NCI-H226 (cell line): ENCODE results near the gene SLC9A1.

Experiments
- DNase-seq: peaks from one replicate; pipeline ENCODE4 v3.0.0-alpha.2; 2015

The SLC9A1 gene

DNA sequence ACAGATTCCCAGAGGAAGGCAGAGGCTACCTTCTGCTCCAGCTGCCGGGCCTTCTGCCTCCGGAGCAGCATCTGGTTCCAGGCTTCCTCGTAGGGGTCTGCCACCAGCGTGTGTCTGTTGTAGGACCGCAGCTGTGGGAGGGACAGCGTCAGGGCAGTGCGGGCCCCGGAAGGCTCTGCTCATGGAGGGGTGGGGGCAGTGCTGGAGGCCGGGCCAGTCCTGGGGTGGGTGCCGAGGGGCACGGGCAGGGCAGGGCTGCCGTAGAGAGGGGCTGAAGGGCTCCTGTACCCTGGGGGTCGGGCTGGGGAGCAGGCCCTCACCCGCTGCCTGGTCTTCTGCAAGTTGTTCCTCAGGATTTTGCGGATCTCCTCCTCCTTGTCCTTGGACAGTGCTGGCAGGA lies 53.2 kb downstream of the SLC9A1 start:
- no peak for DNase-seq

DNA sequence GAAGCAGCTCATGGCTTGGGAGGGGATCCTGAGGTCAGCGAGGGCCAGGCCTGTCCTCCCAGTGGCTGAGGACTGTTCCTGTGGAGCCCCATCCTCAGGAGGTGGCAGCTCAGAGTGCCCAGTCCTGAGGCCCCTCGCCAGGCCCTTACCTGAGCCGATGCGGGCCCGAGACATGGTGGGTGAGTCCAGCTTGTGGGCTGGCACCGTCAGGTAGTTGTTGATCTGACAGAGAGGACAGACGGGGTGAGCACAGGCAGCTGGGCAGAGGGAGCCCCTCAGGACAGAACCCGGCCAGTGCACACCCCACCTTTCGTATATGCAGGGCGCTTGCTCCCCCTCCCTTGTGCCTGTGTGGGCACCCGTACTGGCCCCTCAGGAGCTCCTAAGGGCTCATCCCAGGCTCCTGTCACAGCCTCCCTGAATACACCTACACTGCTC lies 53.9 kb downstream of the SLC9A1 start:
- no peak for DNase-seq

DNA sequence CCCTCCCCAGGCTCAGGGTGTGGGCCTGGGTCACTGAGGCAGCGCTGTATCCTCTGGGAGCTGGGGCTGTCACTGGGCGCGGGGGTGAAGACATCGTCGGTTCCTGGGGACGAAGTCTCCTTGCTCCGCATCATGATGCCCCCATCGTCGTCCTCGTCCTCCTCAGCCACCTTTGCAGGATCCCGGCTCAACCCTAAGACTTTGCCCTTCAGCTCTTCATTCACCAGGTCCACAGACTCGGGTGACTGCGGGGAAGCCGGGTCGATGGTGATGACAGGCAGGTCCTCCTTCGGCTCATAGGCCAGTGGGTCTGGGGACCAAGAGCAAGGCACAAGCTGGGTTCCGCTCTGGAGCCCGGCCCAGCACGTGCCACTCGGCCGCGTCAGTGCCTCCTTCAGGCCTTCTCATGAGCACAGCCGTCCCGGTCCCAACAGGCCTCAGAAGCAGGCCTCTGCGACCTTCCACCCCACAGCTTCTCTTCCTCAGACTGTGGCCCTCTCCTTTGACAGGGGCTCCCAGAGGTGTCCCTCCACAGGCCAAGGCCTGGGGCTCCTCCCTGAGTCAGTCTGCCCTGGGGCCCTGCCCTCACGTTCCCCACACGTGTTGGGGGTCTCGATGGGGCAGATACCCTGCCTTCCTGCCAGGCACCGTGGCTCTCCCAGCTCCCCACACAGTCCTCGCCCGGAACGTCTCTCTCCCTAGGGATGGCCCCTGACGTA lies 54.4 kb downstream of the SLC9A1 start:
- DNase-seq, result no peak

DNA sequence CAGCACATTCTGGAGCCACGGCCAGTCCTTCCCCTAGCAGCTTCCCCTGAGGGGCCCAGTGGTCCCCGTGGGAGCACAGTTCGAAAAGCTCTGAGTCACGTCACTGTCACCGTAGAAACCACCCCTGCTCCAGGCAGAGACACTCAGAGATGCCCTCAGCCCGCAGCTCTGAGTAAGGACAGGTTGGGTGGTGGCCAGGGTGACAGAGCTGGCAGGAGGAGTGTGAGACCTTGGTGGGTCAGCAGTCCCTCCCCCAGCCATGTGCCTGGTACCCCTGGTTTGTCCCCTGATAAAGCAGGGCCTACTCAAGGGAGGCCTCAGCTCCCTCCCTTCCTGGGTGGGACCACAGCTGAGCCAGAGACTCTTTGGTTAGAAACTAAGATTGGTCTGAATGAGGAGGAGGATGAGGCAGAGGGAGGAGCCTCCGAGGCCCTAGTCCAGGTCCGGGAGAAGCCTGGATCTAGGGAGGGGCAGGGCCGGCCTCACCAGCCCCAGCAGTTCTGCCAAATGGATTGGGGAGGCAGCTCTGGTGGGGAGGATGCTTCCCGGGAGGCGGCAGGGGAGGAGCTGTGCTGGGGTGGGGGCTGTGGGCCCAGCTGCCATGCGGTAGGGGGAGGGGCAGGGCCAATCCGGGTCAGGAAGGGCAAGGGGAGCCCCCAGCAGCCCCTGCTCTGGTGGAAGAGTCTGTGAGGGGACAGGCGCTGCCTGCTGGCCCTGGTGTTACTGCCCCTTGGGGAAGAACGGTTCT lies 55.2 kb downstream of the SLC9A1 start:
- DNase-seq, result peak; percentile 89

DNA sequence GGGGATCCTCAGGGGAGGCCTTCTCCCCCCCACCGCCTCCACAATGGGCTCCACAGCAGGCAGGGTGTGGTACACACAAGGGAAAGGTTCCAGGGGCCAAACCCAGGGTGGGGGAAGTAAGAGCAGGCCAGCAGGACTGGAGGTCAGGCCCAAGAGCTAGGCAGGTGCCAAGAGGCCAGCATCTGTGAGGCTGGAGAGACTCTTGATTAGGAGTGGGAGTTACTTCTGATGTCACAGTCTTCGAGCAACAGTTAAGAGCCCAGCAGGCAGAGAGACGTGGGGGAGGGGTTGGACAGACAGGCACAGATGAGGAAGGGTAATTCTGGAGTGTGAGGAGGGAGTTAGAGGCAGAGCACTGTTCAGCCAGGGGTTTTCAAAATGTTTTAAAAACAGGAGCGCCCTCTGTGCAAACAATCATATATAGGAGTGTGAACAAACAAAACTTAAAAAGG lies 55.8 kb downstream of the SLC9A1 start:
- peak; percentile 72 for DNase-seq

DNA sequence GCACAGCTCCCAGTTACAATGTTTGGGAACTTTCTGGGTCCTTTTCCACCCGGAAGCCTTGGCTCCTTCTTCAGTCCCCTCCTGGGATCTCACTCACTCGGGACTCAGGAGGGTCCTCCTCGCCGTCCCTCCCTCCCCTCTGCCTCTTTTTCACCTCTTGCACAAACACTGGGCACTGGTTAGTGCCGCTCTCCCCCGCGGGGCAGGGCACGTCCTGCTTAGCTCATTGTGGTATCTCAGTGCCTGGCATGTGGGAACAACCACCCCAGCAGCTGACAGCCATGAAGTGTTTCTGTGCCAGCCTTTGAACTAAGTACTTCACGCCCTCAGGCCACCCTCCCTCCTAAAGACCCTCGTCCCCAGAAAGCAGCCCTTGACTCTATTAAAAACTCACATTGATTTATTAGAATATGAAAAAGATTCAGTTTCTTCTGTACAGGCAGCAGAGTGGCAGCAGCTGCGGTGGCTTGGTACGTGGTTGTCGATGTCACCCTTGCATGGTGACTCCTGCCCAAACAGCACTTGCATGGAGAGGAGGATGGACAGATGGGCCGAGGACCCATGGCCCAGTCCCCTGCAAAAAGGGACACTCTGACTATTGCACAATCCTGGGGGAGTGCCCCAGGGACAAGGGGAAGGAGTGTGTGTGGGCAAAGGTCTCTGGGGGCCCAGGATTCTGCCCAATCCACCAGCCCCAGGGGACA lies 56.3 kb downstream of the SLC9A1 start:
- DNase-seq, result peak; percentile 37

DNA sequence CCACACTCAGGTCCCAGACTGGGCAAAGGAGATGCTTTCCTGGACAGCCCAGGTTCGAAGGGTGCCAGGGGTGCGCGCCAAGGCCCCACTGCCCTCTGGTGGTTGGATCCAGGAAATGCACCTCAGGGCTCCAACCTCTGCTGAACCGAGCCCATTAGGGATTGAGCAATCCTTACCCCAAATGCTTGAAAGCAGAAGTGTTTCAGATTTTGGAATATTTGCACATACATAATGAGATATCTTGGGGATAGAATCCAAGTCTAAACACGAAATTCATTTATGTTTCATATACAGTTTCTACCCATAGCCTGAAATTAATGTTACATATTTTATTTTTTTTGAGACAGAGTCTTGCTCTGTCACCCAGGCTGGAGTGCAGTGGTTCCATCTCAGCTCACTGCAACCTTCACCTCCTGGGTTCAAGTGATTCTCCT lies 57.4 kb downstream of the SLC9A1 start:
- peak; percentile 57 for DNase-seq

DNA sequence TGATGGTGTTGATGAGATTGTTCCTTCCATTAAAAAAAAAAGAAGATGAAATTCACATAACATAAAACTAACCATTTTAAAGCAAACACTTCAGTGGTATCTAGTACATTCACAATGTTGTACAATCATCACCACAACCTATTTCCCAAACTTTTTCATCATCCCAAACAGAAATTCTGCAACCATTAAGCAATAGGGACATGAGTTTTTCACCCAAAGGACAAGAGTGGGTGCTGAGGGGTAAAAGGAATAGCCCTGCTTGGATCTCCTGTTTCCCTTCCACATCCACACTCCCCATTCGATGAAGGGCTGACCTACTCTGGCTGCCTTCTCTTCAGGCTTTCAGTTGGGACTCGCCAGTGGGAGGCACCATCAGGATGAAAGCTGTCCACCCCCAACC lies 59.3 kb downstream of the SLC9A1 start:
- no peak for DNase-seq

DNA sequence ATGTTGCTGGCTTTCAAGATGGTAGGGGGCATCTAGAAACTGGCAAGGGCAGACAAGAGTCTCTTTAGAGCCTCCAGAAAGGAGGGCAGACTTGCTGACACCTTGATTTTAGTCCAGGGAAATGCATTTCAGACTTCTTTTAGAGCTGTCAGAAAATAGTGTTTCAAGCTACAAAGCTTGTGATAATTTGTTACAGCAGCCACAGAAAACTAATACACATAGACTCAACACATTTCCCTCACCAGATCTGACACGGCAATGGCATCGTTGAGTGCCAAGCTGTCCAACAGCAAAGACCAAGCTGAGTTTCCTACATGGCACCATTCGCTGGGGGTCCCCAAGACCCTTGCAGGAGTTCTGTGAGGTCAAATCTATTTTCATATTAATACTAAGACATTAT lies 62.0 kb downstream of the SLC9A1 start:
- DNase-seq, result no peak

DNA sequence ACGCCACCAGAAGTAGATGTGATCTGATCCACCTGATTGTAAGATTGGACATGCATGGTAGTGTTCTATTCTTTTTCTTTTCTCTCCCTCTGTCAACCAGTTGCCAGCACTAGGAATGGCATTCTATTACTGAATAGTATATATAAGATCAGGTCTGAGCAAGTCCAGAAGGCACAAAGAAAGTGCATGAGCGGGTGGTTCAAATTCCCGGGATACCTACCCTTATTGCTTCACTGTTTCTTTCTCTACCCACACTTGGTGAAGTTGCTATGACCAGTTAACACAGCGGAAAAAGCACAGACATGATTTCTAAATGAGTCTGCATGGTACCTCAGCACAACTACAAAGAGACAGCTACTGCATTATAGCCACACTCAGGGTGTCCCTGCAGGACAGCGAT lies 64.0 kb downstream of the SLC9A1 start:
- DNase-seq, result no peak

DNA sequence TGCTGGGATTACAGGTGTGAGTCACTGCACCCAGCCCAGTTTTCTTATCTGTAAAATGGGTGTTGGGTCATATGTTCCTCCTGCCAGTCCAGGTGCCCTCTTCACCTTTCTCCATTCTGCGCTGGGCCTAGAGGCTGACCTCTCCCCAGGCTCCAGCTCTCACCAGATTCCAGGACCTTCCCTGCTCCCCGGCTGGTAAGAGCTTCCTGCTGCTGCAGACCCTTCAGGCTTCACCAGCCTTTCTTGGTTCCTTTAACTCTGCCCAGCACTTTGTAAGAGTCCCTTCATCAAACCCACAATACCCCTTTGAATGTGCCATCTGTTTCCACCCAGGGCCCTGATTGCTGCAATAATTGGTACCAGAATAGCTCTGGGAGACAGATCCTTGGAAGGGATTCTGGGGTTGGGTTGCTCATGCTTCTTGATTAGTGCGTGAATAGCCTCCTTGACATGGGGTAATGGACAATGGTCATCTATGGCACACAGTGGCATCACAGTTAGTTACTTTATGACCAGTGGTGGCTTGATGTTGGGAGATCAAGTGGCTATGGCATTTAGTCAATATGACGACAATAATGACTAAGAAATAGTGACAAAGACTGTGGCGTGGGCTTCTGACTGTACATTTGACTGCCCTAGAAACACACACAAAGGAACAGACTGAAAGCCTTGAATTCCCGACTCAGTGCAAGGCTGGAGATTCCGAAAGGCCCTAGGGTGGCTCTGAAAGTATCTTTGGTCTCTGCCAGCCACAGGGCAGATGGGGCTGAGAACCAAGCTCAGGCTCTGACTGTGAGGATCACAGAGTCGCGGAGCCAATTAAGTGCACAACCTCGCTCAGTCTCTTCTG lies 67.3 kb downstream of the SLC9A1 start:
- no peak for DNase-seq

DNA sequence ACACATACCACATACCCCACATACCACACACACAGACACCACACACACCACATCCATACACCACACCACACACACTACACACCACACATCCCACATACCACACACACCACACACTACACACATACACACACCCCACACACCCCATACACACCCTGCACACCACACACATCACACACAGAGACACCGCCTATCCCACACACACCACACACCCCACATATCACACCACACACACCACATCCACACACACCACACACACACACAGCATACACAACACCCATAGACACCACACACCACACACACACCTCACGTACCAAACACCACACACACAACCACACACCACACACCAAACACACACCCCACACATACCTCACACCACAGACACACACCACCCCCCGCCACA lies 68.3 kb downstream of the SLC9A1 start:
- no peak for DNase-seq

DNA sequence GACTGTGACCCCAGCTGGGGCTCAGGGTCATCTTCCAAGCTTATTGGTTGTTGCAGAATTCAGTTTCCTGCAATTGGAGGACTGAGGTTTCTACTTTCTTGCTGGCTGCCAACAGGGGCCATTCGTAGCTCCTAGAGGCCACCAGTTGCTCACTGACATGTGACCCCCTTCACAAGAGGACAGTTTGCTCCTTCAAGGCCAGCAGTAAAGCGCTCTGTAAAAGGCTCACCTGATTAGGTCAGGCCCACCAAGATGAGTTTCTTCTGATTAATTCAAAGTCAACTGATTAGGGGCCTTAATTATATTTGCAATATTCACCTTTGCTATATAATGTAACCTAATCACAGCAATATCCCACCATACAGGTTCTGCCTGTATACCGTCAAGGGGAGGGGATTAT lies 68.9 kb downstream of the SLC9A1 start:
- DNase-seq, result no peak

DNA sequence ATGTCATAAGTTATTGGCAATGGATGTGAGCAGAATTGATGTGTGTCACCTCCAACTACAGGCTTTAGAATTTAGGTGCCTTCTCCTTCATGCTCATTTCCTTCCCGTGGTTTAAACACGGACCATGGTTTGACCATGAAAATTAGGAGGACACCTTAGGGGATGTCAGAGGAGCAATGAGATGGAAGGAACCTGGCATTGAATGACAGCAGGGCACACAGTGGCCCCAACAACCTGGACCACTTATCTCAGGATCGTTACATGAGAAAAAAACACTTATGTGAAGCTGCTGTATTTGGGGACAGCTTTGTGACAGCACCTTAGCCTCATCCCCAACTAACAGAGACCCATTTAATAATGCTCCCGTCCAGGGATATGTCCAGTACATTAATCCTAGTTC lies 70.8 kb downstream of the SLC9A1 start:
- no peak for DNase-seq

DNA sequence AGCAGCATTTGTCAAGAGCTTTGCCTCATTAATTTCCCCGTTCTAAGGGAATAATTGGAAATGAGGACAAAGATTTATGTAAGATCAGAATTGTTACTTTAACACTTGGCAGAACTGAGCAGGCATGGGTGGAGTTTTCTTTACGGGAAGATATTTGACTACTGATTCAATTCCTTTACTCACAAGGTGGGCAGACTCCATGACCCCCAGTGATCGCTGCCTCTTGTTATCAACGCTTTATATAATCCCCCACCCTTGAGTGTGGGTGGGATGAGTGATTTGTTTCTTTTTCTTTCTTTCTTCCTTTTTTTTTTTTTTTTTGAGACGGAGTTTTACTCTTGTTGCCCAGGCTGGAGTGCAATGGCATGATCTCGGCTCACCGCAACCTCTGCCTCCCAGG lies 77.0 kb downstream of the SLC9A1 start:
- DNase-seq, result no peak

DNA sequence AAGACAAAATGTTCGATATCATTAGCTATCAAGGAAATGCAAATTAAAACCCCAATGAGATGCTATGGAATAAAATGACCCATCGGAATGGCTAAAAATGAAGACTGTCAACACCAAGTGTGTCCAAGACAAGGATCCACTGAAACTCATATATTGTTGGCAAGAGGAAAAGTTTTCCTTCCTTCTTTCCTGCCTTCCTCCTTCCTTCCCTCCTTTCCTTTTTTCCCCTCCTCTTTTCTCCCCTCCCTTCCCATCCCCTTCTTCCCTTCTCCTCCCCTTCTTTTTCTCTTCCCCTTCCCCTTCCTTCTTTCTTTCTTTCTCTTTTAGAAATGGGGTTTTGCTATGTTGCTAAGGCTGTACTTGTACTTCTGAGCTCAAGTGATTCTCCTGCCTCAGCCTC lies 78.1 kb downstream of the SLC9A1 start:
- no peak for DNase-seq

DNA sequence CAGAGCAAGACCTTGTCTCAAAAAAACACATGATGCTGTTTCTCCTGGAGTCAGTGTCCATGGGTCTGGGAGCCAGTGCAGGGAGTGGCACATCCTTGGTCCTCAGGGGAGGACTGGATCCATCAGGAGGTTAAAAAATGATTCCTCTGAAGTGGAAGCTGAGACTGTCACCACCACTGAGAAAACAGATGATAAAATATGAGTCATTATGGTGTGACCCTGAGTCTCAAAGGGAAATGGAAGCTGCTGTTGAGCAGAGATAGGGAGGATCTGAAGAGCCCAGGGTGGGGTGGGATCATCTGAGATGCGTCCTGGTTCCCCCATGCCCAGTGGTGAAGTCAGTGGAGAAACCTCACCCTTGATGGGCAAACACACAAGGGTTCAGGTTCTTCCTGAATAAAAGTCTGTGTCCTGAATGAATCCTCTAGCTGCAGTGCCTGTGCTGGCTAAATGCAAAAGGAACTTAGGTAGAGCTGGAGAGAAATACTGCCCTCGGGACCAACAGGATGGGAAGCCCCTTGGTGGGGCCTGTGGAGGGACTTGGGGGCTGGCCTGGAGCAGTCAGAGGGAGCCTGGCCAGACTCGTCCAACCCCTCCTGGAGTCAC lies 80.6 kb downstream of the SLC9A1 start:
- no peak for DNase-seq

DNA sequence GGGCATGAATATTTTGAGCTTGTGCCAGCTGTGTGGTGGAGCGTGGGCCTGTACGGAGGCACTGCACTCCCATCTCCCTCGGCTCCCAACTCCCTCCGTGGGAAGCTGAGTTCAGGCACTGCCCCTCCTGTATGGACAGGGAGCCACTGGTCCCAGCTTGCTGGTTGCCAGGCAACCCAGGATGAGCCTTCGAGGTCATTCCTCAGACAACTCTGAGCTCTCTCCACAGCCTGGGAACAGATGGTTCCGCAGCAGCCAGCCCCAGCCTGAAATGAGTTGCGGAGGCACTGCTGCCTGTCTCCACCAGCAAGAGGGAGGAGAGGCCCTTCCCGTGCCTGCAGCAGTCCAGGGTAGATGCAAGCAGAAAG lies 83.9 kb downstream of the SLC9A1 start:
- DNase-seq, result no peak

DNA sequence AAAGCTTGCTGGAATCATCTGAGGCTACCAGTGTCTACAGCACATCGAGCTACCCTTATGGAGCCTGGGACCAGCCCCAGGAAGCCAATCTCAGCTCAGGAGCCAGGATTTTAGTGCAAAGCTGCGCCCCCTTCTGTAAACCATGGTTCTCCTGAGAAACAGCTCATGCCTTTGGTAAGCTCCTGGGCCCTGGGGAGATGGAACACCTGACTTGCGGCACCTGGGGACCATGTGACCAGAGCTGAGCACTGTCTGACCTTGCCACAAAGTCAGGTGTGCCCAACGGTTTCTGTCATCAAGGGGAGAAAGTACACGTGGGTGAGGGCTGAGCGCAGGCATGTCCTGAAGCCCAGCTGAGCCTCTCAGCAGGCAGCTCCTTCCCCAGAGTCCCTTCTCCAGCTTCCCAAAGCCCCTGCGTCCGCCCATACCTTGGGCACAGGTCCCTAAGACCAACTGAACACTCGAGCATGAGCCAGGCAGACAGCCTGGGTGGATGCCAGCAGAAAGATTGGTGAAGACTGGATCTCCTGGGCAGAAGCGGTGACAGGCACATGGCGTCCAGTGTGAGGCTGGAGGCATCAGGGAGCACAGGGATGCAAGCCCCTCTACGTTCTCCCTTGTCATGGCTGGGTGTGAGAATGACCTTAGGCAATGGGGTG lies 84.4 kb downstream of the SLC9A1 start:
- no peak for DNase-seq

DNA sequence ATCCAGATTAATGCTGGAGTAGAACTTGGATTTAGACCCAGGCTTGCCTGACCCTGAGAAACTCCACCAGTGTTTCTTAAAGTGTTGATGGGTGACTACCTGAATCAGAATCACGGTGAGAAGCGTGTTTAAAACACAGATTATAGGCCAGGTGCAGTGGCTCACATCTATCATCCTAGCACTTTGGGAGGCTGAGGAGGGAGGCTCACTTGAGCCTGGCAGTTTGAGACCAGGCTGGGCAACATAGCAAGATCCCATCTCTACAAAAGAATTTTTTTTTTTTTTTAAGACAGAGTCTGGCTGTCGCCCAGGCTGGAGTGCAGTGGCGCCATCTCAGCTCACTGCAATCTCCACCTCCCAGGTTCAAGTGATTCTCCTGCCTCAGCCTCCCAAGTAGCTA lies 86.0 kb downstream of the SLC9A1 start:
- DNase-seq, result no peak

DNA sequence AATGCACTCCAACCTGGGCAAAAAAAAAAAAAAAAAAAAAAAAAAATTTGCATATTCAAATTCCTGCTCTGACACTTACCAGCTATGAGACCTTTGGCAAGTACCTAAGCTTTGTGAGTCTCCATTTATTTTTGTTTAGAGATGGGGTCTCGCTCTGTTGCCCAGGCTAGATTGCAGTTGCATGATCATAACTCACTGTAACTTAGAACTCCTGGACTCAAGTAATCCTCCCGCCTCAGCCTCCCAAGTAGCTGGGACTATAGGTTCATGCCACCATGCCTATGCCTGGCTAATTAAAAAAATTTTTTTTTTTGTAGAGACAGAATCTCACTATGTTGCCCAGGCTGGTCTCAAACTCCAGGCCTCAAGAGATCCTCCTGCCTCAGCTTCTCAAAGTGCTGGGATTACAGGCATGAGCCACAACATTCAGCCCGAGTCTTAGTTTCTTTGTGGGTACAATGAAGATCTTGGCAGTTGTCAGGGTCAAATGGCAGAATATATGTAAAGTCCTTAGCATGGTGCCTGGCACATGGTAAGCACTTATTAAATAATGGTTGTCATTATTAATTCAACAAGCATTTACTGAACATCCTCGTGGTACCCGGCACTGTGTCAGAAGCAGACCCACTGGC lies 88.8 kb downstream of the SLC9A1 start:
- DNase-seq, result no peak

DNA sequence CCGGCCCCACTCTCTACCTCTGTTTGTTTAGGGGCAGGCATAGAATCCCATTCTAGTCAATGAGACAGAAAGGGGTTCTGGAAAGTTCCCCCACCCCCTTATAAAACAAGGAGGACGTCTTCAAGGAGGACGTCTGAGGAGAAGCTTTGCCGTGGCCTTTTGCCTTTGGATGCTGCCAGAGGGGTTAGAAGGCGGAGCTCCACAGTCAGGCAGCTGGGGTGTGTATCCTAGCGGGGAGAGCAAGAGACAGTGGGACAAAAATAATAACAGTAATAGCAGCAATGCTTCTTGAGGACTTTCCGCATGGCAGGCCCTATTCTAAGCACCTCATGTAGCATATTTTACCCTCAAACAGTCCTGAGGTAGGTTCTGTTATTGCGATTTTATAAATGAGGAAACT lies 94.0 kb downstream of the SLC9A1 start:
- DNase-seq, result no peak
